Cardiac fibroblast (primary cell): ENCODE results near the gene DYSF.

Source experiments
- DNase-seq, 2 donors: peaks; one replicate each; pipeline versions ENCODE4 v3.0.0 to v3.0.0-alpha.2; 2010; ENCODE audit warnings: low read depth in 2 of 2
- H3K4me3 ChIP-seq, 2 donors: replicated peaks in 1 of 2; 1 replicate in 1 of 2; 2 replicates in 1 of 2; pipeline ENCODE4 v1.5.1; 2011; ENCODE audit warnings: low read depth in 2 of 2, low read length in 2 of 2, mild to moderate bottlenecking in 2 of 2, moderate library complexity in 1 of 2
- CTCF ChIP-seq: IDR thresholded peaks from one replicate; pipeline ENCODE4 v1.5.1; 2011; ENCODE audit warnings: low read depth, mild to moderate bottlenecking, low read length, inconsistent platforms

Gene DYSF

GRCh38 chr2:71617266-71617665, 163.9 kb downstream of the DYSF start:
- no peak overlapping the region for H3K4me3 ChIP-seq
- no peak for TF ChIP-seq CTCF
- no peak for DNase-seq

- no peak for TF ChIP-seq CTCF
- no peak for DNase-seq
- no peak overlapping the region for H3K4me3 ChIP-seq
Observed at GRCh38 chr2:71618327-71619113, 165.2 kb downstream of the DYSF start.

GRCh38 chr2:71619230-71619741, 165.9 kb downstream of the DYSF start:
- DNase-seq, result no peak
- H3K4me3 ChIP-seq, result no peak overlapping the region
- TF ChIP-seq CTCF, result no peak

GRCh38 chr2:71620116-71620515, 166.8 kb downstream of the DYSF start:
- no peak for DNase-seq
- TF ChIP-seq CTCF, result no peak
- H3K4me3 ChIP-seq, result no peak overlapping the region

- DNase-seq, result no peak
- no peak overlapping the region for H3K4me3 ChIP-seq
- TF ChIP-seq CTCF, result no peak
Observed at GRCh38 chr2:71620851-71621251, 167.5 kb downstream of the DYSF start.

GRCh38 chr2:71629273-71629672, 175.9 kb downstream of the DYSF start:
- TF ChIP-seq CTCF, result no peak

More at GRCh38 chr2:71629273-71629672, 175.9 kb downstream of the DYSF start:
- H3K4me3 ChIP-seq, result no peak overlapping the region
- DNase-seq, result no peak
